Ishikawa (cell line): ENCODE measurements around the gene ZBTB8B.

Experiments
- CEBPB ChIP-seq: IDR thresholded peaks from 2 replicates; pipeline ENCODE4 v1.6.1; 2012
- CREB1 ChIP-seq: IDR thresholded peaks from 2 replicates; pipeline ENCODE4 v1.6.1; 2012; ENCODE audit warnings: low read depth
- EGR1 ChIP-seq: IDR thresholded peaks from 2 replicates; pipeline ENCODE4 v1.6.1; 2012
- EP300 ChIP-seq: IDR thresholded peaks from 2 replicates; pipeline ENCODE4 v1.6.1; 2012; ENCODE audit warnings: borderline replicate concordance
- FOXM1 ChIP-seq: IDR thresholded peaks from 2 replicates; pipeline ENCODE4 v1.6.1; 2012; ENCODE audit warnings: low read depth, borderline replicate concordance
- NFIC ChIP-seq: IDR thresholded peaks from 2 replicates; pipeline ENCODE4 v1.6.1; 2012
- RAD21 ChIP-seq: IDR thresholded peaks from 2 replicates; pipeline ENCODE4 v1.6.1; 2012; ENCODE audit warnings: low read depth
- REST ChIP-seq: IDR thresholded peaks from 2 replicates; pipeline ENCODE4 v1.6.1; 2012; ENCODE audit warnings: low read depth, mild to moderate bottlenecking
- TAF1 ChIP-seq: IDR thresholded peaks from 2 replicates; pipeline ENCODE4 v1.6.1; 2012; ENCODE audit warnings: low read depth, mild to moderate bottlenecking
- TCF12 ChIP-seq: IDR thresholded peaks from 2 replicates; pipeline ENCODE4 v1.6.1; 2012; ENCODE audit warnings: low read depth
- TEAD4 ChIP-seq: IDR thresholded peaks from 2 replicates; pipeline ENCODE4 v1.6.1; 2012
- YY1 ChIP-seq: IDR thresholded peaks from 2 replicates; pipeline ENCODE4 v1.6.1; 2012; ENCODE audit warnings: low read depth
- ZBTB7A ChIP-seq: IDR thresholded peaks from 2 replicates; pipeline ENCODE4 v1.6.1; 2012; ENCODE audit warnings: low read depth

- TF ChIP-seq CREB1 (no peak), REST (no peak), YY1 (no peak), TAF1 (no peak), CEBPB (no peak), EP300 (no peak), RAD21 (no peak), EGR1 (no peak), ZBTB7A (no peak), NFIC (no peak), TCF12 (no peak), TEAD4 (no peak), FOXM1 (no peak)
Measured at GRCh38 chr1:32470431-32470830, 5.6 kb downstream of the ZBTB8B start.
